HCT116 (cell line): ENCODE results near the gene FTCD.

Source experiments
- EZH2 ChIP-seq: fragments of 200-600 bp; sonication (generic); IDR thresholded peaks from 2 replicates; pipeline ENCODE4 v1.6.1; 2017; ENCODE audit warnings: antibody characterized with exemption, mixed run types
- EZH2phosphoT487 ChIP-seq: fragments of 200-600 bp; IDR thresholded peaks from 2 replicates; pipeline ENCODE4 v1.6.1; 2018; ENCODE audit warnings: antibody characterized with exemption, borderline replicate concordance
- JUND ChIP-seq: IDR thresholded peaks from 2 replicates; pipeline ENCODE4 v1.6.1; 2012
- POLR2A ChIP-seq: IDR thresholded peaks from 2 replicates; pipeline ENCODE4 v1.7.0; 2011; ENCODE audit warnings: borderline replicate concordance; ENCODE audit not compliant: insufficient read depth, insufficient read length; ENCODE audit errors: extremely low read depth
- TF ChIP-seq, protein P1 (sequence below), 3 experiments: fragments of 200-600 bp in 1 of 3; sonication (generic) in 1 of 3; IDR thresholded peaks in 2 of 3; conservative IDR thresholded peaks in 1 of 3; 2 replicates each; pipeline ENCODE4 v1.5.1; 2012 to 2017; ENCODE audit warnings: low read depth in 2 of 3, low read length in 2 of 3, antibody characterized with exemption in 1 of 3, borderline replicate concordance in 1 of 3, control low read depth in 1 of 3, mild to moderate bottlenecking in 1 of 3, mixed read lengths in 1 of 3, mixed run types in 1 of 3, moderate library complexity in 1 of 3; ENCODE audit not compliant: insufficient read depth in 1 of 3
- TF ChIP-seq, protein P2 (sequence below): IDR thresholded peaks from 2 replicates; pipeline ENCODE4 v1.6.1; 2012
- TF ChIP-seq, protein P3 (sequence below): IDR thresholded peaks from 2 replicates; pipeline ENCODE4 v1.6.1; 2012
- TF ChIP-seq, protein P4 (sequence below): IDR thresholded peaks from 2 replicates; pipeline ENCODE4 v1.6.1; 2012; ENCODE audit warnings: low read depth

DNA sequence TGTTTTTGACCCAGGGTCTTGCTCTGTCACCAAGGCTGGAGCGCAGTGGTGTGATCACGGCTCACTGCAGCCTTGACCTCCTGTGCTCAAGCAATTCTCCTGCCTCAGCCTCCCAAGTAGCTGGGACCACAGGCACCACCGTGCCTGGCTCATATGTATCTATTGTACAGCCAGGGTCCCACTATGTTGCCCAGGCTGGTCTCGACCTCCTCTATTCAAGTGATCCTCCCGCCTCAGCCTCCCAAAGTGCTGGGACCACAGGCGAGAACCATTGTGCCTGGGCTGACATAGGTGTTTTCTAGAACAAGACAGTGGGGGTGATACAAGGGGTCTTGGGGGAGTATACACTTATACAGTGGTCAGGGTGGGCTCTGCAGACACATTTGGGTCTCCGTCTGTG lies 17.5 kb downstream of the FTCD start:
- TF ChIP-seq EZH2: no peak
- TF ChIP-seq, protein P1, sequence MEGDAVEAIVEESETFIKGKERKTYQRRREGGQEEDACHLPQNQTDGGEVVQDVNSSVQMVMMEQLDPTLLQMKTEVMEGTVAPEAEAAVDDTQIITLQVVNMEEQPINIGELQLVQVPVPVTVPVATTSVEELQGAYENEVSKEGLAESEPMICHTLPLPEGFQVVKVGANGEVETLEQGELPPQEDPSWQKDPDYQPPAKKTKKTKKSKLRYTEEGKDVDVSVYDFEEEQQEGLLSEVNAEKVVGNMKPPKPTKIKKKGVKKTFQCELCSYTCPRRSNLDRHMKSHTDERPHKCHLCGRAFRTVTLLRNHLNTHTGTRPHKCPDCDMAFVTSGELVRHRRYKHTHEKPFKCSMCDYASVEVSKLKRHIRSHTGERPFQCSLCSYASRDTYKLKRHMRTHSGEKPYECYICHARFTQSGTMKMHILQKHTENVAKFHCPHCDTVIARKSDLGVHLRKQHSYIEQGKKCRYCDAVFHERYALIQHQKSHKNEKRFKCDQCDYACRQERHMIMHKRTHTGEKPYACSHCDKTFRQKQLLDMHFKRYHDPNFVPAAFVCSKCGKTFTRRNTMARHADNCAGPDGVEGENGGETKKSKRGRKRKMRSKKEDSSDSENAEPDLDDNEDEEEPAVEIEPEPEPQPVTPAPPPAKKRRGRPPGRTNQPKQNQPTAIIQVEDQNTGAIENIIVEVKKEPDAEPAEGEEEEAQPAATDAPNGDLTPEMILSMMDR (IDR thresholded peaks at IDR 0.05 in 2 of 3, conservative IDR thresholded peaks at IDR 0.05 in 1 of 3; ENCODE audit: borderline replicate concordance in 1 of 3, insufficient read depth in 1 of 3, low read depth in 2 of 3, low read length in 2 of 3): no peak
- TF ChIP-seq, protein P2, sequence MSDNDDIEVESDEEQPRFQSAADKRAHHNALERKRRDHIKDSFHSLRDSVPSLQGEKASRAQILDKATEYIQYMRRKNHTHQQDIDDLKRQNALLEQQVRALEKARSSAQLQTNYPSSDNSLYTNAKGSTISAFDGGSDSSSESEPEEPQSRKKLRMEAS: no peak
- no peak for TF ChIP-seq JUND
- TF ChIP-seq POLR2A: no peak
- TF ChIP-seq, protein P3, sequence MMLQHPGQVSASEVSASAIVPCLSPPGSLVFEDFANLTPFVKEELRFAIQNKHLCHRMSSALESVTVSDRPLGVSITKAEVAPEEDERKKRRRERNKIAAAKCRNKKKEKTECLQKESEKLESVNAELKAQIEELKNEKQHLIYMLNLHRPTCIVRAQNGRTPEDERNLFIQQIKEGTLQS: no peak
- TF ChIP-seq EZH2phosphoT487: no peak
- TF ChIP-seq, protein P4, sequence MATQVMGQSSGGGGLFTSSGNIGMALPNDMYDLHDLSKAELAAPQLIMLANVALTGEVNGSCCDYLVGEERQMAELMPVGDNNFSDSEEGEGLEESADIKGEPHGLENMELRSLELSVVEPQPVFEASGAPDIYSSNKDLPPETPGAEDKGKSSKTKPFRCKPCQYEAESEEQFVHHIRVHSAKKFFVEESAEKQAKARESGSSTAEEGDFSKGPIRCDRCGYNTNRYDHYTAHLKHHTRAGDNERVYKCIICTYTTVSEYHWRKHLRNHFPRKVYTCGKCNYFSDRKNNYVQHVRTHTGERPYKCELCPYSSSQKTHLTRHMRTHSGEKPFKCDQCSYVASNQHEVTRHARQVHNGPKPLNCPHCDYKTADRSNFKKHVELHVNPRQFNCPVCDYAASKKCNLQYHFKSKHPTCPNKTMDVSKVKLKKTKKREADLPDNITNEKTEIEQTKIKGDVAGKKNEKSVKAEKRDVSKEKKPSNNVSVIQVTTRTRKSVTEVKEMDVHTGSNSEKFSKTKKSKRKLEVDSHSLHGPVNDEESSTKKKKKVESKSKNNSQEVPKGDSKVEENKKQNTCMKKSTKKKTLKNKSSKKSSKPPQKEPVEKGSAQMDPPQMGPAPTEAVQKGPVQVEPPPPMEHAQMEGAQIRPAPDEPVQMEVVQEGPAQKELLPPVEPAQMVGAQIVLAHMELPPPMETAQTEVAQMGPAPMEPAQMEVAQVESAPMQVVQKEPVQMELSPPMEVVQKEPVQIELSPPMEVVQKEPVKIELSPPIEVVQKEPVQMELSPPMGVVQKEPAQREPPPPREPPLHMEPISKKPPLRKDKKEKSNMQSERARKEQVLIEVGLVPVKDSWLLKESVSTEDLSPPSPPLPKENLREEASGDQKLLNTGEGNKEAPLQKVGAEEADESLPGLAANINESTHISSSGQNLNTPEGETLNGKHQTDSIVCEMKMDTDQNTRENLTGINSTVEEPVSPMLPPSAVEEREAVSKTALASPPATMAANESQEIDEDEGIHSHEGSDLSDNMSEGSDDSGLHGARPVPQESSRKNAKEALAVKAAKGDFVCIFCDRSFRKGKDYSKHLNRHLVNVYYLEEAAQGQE: no peak
